GM23338 (cell line): Measurements from ENCODE around the gene KYAT1. TPM values are rescaled to one million over a fixed set of nuclear protein-coding genes. Genes with fewer than 3 reads are reported as not detected.
"Not testable (repeated sequence)": the region's sequence is repeated elsewhere in the genome, so short reads cannot be mapped to it uniquely, and the experiment has no call there.

Experiments used
- ATAC-seq: fragments of 200-7000 bp; cut with Tn5 transposase; 3 replicates; pipeline ENCODE4 v1.9.1; 2020
- DNase-seq: peaks from one replicate; pipeline ENCODE4 v3.0.0-alpha.2; 2015; ENCODE audit warnings: low spot score
- H2AFZ ChIP-seq: fragments of 200-600 bp; sonication (generic); 2 replicates; pipeline ENCODE4 v1.8.0; 2016; ENCODE audit warnings: antibody characterized with exemption, mild to moderate bottlenecking, moderate library complexity
- H3F3A ChIP-seq: fragments of 200-600 bp; sonication (generic); replicated peaks from 2 replicates; pipeline ENCODE4 v1.8.0; 2017; ENCODE audit warnings: antibody characterized with exemption, mixed run types, low read depth
- H3K27ac ChIP-seq: fragments of 200-600 bp; sonication (generic); 2 replicates; pipeline ENCODE4 v1.6.1; 2016; ENCODE audit warnings: low read depth
- H3K27me3 ChIP-seq: fragments of 200-600 bp; sonication (generic); 2 replicates; pipeline ENCODE4 v1.8.0; 2016; ENCODE audit warnings: mild to moderate bottlenecking, mixed run types, moderate library complexity; ENCODE audit not compliant: insufficient read depth
- H3K36me3 ChIP-seq: fragments of 200-600 bp; sonication (generic); 2 replicates; pipeline ENCODE4 v1.8.0; 2016; ENCODE audit warnings: mild to moderate bottlenecking; ENCODE audit not compliant: insufficient read depth
- H3K4me1 ChIP-seq: fragments of 200-600 bp; sonication (generic); 2 replicates; pipeline ENCODE4 v1.8.0; 2016; ENCODE audit warnings: mild to moderate bottlenecking, moderate library complexity; ENCODE audit not compliant: insufficient read depth
- H3K4me2 ChIP-seq: fragments of 200-600 bp; sonication (generic); 2 replicates; pipeline ENCODE4 v1.7.1; 2017; ENCODE audit warnings: mixed run types
- H3K4me3 ChIP-seq: fragments of 200-600 bp; sonication (generic); 2 replicates; pipeline ENCODE4 v1.6.1; 2016; ENCODE audit warnings: mixed run types
- H3K79me2 ChIP-seq: fragments of 200-600 bp; sonication (generic); replicated peaks from 2 replicates; pipeline ENCODE4 v1.8.0; 2017; ENCODE audit warnings: mild to moderate bottlenecking; ENCODE audit not compliant: insufficient read depth
- H3K9me2 ChIP-seq: fragments of 200-600 bp; sonication (generic); 2 replicates; pipeline ENCODE4 v1.8.0; 2017; ENCODE audit not compliant: insufficient read depth
- H4K20me1 ChIP-seq: fragments of 200-600 bp; sonication (generic); replicated peaks from 2 replicates; pipeline ENCODE4 v1.8.0; 2017; ENCODE audit warnings: mild to moderate bottlenecking; ENCODE audit not compliant: insufficient read depth
- H3K27ac Mint-ChIP-seq: 2 replicates; pipeline ENCODE4 v1.8.0; 2020; ENCODE audit warnings: inconsistent platforms, mild to moderate bottlenecking, moderate library complexity, mixed read lengths
- H3K27me3 Mint-ChIP-seq: 3 replicates; pipeline ENCODE4 v1.8.0; 2022; ENCODE audit warnings: low read depth, mild to moderate bottlenecking, moderate library complexity, mixed read lengths, inconsistent platforms; ENCODE audit not compliant: insufficient read depth, poor library complexity
- H3K36me3 Mint-ChIP-seq: 3 replicates; pipeline ENCODE4 v1.8.0; 2021; ENCODE audit warnings: low read depth, mild to moderate bottlenecking, inconsistent platforms, moderate library complexity, mixed read lengths
- H3K4me1 Mint-ChIP-seq: 3 replicates; pipeline ENCODE4 v1.8.0; 2020; ENCODE audit warnings: mild to moderate bottlenecking, inconsistent platforms, mixed read lengths
- H3K4me3 Mint-ChIP-seq: 3 replicates; pipeline ENCODE4 v1.8.0; 2021; ENCODE audit warnings: moderate library complexity, mild to moderate bottlenecking, inconsistent platforms, mixed read lengths
- H3K9me3 Mint-ChIP-seq: 3 replicates; pipeline ENCODE4 v1.8.0; 2020; ENCODE audit warnings: moderate library complexity, mild to moderate bottlenecking, inconsistent platforms, mixed read lengths
- CREB1 ChIP-seq: fragments of 250-450 bp; sonication (Bioruptor Pico); IDR thresholded peaks from 2 replicates; pipeline ENCODE4 v1.5.0; 2020; ENCODE audit warnings: low read depth, mild to moderate bottlenecking, moderate library complexity
- EZH2 ChIP-seq: fragments of 200-600 bp; sonication (generic); IDR thresholded peaks from one replicate; pipeline ENCODE4 v1.8.0; 2017; ENCODE audit warnings: antibody characterized with exemption, mild to moderate bottlenecking, low read depth; ENCODE audit not compliant: unreplicated experiment
- JUNB ChIP-seq: IDR thresholded peaks from one replicate; pipeline ENCODE4 v1.6.1; 2016; ENCODE audit warnings: antibody characterized with exemption; ENCODE audit not compliant: unreplicated experiment
- NANOG ChIP-seq: IDR thresholded peaks from 2 replicates; pipeline ENCODE4 v1.6.1; 2016; ENCODE audit warnings: antibody characterized with exemption, borderline replicate concordance
- POLR2AphosphoS5 ChIP-seq: IDR thresholded peaks from 2 replicates; pipeline ENCODE4 v1.6.1; 2016; ENCODE audit warnings: antibody characterized with exemption, low read depth
- STAT1 ChIP-seq: IDR thresholded peaks from one replicate; pipeline ENCODE4 v1.6.1; 2016; ENCODE audit warnings: antibody characterized with exemption; ENCODE audit not compliant: unreplicated experiment
- ZNF114 ChIP-seq: fragments of 250-450 bp; sonication (Bioruptor Pico); IDR thresholded peaks from 2 replicates; pipeline ENCODE4 v1.5.0; 2020; ENCODE audit warnings: mild to moderate bottlenecking, moderate library complexity
- polyA plus RNA-seq: library from polyadenylated mRNA; unstranded; fragments of >200 nt; fragmentation: Nextera tagmentation; extraction: Ambion mirVana; gene quantifications from 2 replicates; pipeline ENCODE4 v1.2.1, GENCODE V29; 2016
- total RNA-seq: library from RNA; depleted of rRNA; stranded (reverse); fragments of >200 nt; shearing (Covaris generic); gene quantifications from 2 replicates; pipeline ENCODE4 v1.2.3, GENCODE V29; 2014
- TF ChIP-seq, protein P1 (sequence below), 2 experiments: fragments of 200-600 bp in 1 of 2; sonication (generic) in 1 of 2; conservative IDR thresholded peaks; 2 replicates each; pipeline versions ENCODE4 v1.5.1 to v1.6.1; 2016 to 2017; ENCODE audit warnings: antibody characterized with exemption in 2 of 2, low read depth in 2 of 2, mild to moderate bottlenecking in 2 of 2, moderate library complexity in 1 of 2
- TF ChIP-seq, protein P2 (sequence below): IDR thresholded peaks from 2 replicates; pipeline ENCODE4 v1.6.1; 2016; ENCODE audit warnings: antibody characterized with exemption
- TF ChIP-seq, protein P3 (sequence below): IDR thresholded peaks from one replicate; pipeline ENCODE4 v1.6.1; 2018; ENCODE audit warnings: antibody characterized with exemption; ENCODE audit not compliant: unreplicated experiment

Gene KYAT1
- total and polyA plus RNA-seq, 2 experiments from 2014 or later: 26.1 to 34.0 TPM

DNA sequence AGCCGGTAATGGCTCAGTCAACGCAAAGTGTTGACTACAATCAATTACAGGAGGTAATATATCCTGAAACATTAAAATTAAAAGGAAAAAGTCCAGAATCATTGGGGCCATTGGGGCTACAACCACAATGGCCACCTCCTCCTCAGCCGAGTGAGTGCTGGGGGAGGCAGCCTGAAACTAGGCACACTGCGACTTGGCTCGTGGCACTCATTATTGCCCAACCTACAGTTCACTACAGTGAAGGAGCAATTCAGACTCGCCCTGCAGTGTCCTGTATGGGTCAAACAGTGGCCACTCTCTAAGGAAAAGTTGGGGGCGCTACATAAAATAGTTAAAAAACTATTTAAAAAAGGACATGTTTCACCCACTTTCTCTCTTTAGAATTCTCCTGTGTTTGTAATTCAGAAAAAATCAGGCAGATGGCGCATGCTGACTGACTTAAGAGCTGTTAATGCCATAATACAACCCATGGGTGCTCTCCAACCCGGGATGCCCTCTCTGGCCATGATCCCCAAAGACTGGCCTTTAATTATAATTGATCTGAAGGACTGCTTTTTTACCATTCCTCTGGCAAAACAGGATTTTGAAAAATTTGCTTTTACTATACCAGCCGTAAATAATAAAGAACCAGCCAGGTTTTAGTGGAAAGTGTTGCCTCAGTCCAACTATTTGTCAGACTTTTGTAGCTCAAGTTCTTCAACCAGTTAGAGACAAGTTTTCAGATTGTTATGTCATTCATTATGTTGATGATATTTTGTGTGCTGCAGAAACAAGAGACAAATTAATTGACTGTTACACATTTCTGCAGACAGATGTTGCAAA lies 29.8 kb downstream of the KYAT1 start:
- H3K4me1 Mint-ChIP-seq, H3K27ac ChIP-seq, H2AFZ ChIP-seq, H3K27me3 Mint-ChIP-seq, H3K36me3 ChIP-seq, H3K4me1 ChIP-seq, H3K27ac Mint-ChIP-seq, H3K4me3 ChIP-seq, H3K27me3 ChIP-seq, H4K20me1 ChIP-seq, H3K4me3 Mint-ChIP-seq, H3K4me2 ChIP-seq, H3K79me2 ChIP-seq, H3F3A ChIP-seq, H3K9me2 ChIP-seq: not testable (repeated sequence)
- DNase-seq: peak; percentile 74
- Mint-ChIP-seq H3K9me3 (peaks cover 28% of the 10 kb centered on the region), H3K36me3 (peaks cover 33% of the 10 kb centered on the region)
- TF ChIP-seq, protein P1, sequence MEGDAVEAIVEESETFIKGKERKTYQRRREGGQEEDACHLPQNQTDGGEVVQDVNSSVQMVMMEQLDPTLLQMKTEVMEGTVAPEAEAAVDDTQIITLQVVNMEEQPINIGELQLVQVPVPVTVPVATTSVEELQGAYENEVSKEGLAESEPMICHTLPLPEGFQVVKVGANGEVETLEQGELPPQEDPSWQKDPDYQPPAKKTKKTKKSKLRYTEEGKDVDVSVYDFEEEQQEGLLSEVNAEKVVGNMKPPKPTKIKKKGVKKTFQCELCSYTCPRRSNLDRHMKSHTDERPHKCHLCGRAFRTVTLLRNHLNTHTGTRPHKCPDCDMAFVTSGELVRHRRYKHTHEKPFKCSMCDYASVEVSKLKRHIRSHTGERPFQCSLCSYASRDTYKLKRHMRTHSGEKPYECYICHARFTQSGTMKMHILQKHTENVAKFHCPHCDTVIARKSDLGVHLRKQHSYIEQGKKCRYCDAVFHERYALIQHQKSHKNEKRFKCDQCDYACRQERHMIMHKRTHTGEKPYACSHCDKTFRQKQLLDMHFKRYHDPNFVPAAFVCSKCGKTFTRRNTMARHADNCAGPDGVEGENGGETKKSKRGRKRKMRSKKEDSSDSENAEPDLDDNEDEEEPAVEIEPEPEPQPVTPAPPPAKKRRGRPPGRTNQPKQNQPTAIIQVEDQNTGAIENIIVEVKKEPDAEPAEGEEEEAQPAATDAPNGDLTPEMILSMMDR (conservative IDR thresholded peaks at IDR 0.05; ENCODE audit: low read depth in 2 of 2): peak; percentile 59 to 69
- ATAC-seq: peak; percentile 70

DNA sequence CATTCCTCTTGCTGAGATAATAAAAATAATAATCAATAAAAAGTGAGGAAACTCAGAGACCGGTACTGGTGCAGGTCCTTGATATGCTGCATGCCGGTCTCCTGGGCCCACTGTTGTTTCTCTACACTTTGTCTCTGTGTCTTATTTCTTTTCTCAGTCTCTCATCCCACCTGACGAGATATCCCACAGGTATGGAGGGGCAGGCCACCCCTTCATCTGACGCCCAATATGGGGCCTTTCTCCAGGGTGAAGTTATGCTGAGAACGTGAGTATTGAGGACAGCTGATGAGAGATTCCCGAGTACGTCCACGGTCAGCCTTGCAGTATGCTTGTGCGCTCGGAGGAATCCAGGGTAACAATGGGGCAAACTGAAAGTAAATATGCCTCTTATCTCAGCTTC lies 30.7 kb downstream of the KYAT1 start:
- not testable (repeated sequence) for H3K36me3 ChIP-seq, H3K4me3 ChIP-seq, H3K4me2 ChIP-seq, H3K27ac ChIP-seq, H3K79me2 ChIP-seq, H3K9me2 ChIP-seq, H3K4me3 Mint-ChIP-seq, DNase-seq, H3K27ac Mint-ChIP-seq, ATAC-seq, H3K4me1 ChIP-seq, H3K4me1 Mint-ChIP-seq, H3K27me3 Mint-ChIP-seq, H4K20me1 ChIP-seq, H3K27me3 ChIP-seq, H2AFZ ChIP-seq, H3F3A ChIP-seq
- Mint-ChIP-seq H3K36me3 (peaks cover 33% of the 10 kb centered on the region), H3K9me3 (peaks cover 28% of the 10 kb centered on the region)

DNA sequence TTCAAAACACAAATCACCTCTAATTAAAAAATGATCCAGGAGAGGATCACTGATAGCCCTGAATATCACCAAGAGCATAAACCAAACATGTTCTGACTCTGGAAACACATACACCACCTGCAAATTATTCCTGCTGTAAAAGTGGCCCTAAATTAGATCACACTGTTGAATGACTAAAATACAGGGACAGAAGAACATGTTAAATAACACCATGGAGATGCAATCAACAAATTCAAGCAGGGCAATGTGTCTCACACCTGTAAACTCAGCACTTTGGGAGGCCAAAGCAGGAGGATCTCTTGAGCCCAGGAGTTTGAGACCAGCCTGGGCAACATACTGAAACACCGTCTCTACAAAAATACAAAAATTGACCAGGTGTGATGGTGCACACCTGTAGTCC lies 33.9 kb downstream of the KYAT1 start:
- Mint-ChIP-seq H3K9me3 (peaks cover 28% of the 10 kb centered on the region), H3K36me3 (peaks cover 36% of the 10 kb centered on the region), H3K4me1 (no peaks in the 10 kb centered on the region; the same call in 2 of the 3 replicates), H3K27me3 (peaks cover 2% of the 10 kb centered on the region), H3K27ac (no peak overlapping the region), H3K4me3 (no peak overlapping the region)
- no peak for DNase-seq
- no peaks in the 10 kb centered on the region for H3K9me2 ChIP-seq
- no peaks in the 10 kb centered on the region for H3K4me1 ChIP-seq
- no peak overlapping the region for H3K27ac ChIP-seq
- no peaks in the 10 kb centered on the region for H3K79me2 ChIP-seq
- peaks cover 3% of the 10 kb centered on the region for H4K20me1 ChIP-seq
- H2AFZ ChIP-seq: no peak overlapping the region
- 0 out of 2 replicates have a peak, but pooled peaks cover 4% of the 10 kb centered on the region for H3F3A ChIP-seq
- H3K27me3 ChIP-seq: no peaks in the 10 kb centered on the region
- no peak for ATAC-seq
- H3K4me3 ChIP-seq: no peak overlapping the region
- no peak overlapping the region for H3K4me2 ChIP-seq
- H3K36me3 ChIP-seq: no peaks in the 10 kb centered on the region
- TF ChIP-seq NANOG (no peak), STAT1 (no peak), JUNB (no peak), CREB1 (CRISPR knock-in tag) (no peak), EZH2 (no peak), ZNF114 (CRISPR knock-in tag) (no peak), POLR2AphosphoS5 (no peak)
- TF ChIP-seq, protein P2, sequence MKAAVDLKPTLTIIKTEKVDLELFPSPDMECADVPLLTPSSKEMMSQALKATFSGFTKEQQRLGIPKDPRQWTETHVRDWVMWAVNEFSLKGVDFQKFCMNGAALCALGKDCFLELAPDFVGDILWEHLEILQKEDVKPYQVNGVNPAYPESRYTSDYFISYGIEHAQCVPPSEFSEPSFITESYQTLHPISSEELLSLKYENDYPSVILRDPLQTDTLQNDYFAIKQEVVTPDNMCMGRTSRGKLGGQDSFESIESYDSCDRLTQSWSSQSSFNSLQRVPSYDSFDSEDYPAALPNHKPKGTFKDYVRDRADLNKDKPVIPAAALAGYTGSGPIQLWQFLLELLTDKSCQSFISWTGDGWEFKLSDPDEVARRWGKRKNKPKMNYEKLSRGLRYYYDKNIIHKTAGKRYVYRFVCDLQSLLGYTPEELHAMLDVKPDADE: no peak
- TF ChIP-seq, protein P3, sequence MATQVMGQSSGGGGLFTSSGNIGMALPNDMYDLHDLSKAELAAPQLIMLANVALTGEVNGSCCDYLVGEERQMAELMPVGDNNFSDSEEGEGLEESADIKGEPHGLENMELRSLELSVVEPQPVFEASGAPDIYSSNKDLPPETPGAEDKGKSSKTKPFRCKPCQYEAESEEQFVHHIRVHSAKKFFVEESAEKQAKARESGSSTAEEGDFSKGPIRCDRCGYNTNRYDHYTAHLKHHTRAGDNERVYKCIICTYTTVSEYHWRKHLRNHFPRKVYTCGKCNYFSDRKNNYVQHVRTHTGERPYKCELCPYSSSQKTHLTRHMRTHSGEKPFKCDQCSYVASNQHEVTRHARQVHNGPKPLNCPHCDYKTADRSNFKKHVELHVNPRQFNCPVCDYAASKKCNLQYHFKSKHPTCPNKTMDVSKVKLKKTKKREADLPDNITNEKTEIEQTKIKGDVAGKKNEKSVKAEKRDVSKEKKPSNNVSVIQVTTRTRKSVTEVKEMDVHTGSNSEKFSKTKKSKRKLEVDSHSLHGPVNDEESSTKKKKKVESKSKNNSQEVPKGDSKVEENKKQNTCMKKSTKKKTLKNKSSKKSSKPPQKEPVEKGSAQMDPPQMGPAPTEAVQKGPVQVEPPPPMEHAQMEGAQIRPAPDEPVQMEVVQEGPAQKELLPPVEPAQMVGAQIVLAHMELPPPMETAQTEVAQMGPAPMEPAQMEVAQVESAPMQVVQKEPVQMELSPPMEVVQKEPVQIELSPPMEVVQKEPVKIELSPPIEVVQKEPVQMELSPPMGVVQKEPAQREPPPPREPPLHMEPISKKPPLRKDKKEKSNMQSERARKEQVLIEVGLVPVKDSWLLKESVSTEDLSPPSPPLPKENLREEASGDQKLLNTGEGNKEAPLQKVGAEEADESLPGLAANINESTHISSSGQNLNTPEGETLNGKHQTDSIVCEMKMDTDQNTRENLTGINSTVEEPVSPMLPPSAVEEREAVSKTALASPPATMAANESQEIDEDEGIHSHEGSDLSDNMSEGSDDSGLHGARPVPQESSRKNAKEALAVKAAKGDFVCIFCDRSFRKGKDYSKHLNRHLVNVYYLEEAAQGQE: no peak
- TF ChIP-seq, protein P1 (conservative IDR thresholded peaks at IDR 0.05; ENCODE audit: low read depth in 2 of 2): no peak
